HG03108 (cell line): ENCODE measurements around the gene DEAF1.

ENCODE experiments used
- ATAC-seq: cut with Tn5 transposase; IDR thresholded peaks from one replicate; pipeline ENCODE4 v1.9.1; 2021; ENCODE audit warnings: moderate library complexity; ENCODE audit not compliant: unreplicated experiment

The DEAF1 gene

DNA sequence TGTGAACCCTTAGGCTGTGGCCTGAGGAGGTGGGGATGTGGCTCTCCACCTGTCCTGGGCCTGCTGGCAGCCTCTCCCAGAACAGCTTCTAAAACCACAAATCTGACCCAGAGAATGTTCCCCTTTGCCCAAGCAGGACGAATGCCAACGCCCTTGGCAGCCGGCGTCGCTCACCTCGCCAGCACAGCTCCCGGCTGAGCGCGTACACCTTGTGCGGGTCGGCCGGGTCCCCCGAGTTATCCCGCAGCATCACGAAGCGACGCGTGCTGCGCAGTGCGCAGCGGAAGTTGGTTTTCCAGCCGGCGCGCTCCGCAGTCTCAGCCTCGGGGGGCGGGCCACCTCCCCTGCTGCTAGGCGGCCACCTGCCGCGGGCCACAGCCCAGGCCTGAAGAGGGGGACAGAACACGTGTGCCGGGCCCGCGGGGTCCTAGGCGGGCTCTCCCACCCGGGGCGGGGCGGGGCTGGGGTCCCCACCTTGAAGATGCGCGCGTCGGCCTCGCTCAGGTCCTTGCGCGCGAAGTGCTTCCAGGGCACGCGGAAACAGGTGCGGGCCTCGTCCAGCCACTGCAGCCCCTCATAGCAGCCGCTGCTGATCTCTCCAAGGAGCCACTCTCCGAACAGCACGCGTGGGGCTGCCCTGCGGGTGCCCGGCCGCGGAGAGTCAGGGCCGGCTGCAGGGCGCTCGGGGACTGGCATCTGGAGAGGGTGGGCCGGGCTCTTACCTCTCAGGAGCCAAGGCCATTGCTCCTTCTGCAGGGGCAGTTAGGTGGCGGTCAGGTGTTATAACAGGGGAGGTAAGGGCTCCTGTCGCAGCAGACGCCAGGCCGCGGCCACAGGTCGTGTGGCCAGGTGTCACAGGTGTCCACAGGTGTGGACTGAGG is 80.2 kb downstream of the DEAF1 start:
- no peak for ATAC-seq

DNA sequence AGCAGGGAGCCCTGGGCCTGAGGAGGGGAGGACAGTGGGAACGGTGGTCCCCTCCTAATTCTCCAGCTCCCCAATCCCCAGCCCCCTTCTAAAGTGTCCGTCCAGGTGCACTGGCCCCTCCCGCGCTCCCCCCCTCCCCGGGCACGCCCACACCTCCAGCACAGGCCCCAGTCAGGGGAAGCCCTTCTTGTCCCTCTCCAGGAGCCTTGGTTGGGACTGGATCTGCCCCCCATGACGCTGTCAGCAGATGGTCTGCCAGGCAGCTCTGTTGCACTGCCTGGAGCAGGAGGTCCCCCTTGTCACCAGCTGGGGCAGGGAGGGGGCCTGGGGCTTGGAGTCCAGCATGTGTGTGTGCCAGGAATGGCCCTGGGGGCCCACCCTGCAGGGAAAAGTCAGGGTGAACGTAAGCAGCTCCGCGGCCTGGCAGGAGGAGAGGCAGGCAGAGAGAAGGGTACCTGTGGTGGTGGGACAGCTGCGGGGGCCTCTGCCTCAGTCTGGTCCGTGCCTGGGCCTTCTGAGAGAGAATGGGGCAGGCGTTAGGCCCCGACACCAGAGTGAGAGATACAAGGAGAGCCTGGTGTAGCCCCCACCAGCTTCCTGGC is 80.9 kb downstream of the DEAF1 start:
- no peak for ATAC-seq

DNA sequence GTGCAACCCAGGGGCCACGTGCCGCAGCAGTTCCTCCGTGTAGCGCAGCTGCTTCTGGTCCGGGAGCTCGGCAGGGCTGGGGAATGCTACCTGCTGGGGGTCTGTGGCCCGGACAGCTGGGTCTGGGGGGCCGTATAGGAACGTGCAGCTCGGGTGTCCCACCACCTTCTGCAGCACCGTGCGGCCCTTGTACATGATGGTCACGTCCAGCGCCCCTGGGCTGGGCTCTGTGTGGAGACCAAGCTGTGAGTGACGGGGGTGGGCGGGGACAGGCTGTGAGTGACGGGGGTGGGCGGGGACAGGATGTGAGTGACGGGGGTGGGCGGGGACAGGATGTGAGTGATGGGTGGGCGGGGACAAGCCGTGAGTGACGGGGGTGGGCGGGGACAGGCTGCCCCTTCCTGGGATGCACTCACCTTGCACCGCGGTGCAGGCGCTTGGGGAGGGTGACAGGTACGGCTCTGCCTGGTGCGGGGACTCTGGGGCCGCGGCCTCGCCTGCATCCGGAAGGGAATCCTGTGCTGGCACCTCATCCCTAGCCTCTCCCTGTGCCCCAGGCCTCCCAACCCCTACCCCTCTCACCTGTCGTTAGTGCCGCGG is 81.6 kb downstream of the DEAF1 start:
- ATAC-seq: no peak

DNA sequence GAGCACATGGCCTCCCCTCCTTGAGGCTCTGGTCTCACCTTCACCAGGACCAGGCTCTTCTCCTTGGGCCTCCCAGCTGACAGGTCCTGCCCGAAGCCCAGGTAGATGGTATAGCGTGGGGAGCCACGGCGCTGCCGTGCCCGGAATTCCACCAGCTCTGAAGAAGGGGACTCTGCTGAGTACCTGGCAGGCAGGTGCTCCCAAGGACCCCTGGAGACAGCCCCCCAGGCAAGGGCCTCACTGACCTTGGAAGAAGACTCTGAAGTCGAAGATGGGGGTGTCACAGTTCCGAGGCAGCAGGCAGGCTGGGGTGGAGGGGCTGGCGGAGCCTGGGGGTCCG is 82.1 kb downstream of the DEAF1 start:
- no peak for ATAC-seq

DNA sequence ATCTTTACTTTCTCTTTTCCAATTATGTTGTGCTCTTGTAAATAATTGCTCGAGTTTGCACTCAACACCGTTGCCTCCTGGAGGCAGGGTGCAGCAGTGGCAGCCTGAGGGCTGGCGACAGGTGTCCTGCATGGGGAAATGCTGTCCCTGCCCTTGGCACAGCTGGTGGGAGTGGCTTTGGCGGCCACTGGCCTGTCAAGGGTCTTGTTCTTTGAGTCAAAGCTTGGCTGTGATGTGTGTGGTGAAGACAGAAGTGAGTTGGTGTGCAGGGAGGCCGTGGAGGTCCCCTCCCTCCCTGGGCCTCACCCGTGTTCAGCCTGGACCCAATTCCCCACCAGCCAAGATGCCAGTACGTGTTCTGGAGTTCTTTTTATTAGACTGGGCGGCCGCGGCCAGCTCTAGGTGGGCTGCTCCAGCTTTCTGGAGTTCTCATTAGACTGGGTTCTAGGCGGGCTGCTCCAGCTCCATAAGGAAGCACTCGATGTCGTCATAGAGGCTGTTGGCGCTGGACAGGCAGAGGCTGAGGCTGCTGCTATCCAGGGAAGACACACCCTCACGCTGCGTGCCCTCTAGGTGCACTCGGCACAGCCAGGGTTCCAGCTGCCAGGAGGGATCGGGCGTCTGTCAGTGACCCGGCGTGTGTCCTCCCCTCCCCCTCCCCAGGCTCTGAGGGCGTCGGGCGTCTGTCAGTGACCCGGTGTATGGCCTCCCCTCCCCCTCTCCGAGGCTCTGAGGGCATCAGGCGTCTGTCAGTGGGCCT is 82.6 kb downstream of the DEAF1 start:
- ATAC-seq: no peak

DNA sequence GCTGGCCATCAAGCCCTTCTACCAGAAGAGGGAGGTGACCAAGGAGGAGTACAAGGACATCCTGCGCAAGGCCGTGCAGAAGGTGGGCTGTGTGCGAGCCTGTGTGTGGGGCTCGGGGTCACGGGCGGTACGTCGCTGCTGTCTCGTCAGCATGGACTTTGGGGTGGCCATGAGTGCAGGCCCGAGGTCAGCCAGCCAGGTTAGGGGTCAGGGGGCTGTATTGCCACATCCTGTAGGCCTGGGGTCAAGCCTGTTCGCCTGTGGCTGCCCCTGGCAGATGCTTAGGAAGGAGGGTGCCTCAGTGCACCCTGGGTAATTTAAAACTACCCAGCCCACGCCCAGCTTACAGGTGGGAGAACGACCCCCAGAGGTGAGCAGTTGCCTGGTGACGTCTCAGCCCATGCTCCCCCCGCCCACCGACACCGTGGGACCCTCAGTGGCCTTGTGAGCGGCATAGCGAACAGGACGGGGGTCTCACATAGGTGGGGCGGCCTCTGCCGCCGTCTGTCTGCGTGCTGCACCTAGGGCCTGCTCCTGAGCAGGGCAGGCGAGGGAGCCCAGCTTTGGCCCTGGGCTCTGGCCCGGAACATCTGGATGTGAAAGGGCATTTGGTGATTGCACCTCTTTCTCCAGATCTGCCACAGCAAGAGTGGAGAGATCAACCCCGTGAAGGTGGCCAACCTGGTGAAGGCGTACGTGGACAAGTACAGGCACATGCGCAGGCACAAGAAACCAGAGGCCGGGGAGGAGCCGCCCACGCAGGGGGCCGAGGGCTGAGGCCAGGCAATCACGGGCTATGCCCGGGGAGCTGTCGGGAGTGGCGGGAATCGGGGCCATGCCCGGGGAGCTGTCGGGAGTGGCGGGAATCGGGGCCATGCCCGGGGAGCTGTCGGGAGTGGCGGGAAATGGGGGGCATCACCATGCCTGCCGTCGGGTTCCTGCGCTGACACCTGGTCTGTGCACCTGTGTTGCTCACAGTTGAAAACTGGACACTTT is 83.7 kb downstream of the DEAF1 start:
- no peak for ATAC-seq

DNA sequence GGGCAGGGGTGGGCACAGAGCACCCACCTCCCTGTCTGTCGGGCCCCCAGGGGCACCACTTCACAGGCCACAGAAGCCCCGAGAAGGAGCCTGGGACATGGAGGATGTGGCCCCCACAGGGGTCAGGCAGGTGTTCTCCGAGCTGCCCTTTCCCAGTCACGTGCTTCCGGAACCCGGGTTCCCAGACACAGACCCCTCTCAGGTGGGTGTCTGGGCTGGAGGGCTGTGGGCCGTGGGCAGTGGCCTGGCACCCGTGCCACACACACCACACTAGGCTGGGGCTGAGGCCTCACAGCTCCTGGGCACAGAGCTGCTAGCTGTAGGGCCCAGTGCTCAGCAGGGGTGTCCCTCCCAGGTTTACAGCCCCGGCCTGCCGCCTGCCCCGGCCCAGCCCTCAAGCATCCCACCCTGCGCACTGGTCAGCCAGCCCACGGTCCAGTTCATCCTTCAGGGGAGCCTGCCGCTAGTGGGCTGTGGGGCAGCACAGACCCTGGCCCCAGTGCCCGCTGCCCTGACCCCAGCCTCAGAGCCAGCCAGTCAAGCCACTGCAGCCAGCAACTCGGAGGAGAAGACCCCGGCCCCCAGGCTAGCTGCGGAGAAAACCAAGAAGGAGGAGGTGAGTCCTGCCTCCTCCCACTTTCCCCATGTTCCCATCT is 84.7 kb downstream of the DEAF1 start:
- no peak for ATAC-seq

DNA sequence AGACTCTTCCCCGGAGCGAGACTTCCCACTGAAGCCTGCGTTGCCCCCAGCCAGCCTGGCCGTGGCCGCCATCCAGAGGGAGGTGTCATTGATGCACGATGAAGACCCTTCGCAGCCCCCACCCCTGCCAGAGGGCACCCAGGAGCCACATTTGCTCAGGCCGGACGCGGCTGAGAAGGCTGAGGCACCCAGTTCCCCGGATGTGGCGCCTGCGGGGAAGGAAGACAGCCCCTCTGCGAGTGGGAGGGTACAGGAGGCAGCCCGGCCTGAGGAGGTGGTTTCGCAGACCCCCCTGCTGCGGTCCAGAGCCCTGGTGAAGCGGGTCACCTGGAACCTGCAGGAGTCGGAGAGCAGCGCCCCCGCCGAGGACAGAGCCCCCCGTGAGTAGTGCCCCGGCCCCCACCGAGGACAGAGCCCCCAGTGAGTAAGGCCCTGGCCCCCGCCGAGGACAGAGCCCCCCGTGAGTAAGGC is 85.6 kb downstream of the DEAF1 start:
- ATAC-seq: no peak

DNA sequence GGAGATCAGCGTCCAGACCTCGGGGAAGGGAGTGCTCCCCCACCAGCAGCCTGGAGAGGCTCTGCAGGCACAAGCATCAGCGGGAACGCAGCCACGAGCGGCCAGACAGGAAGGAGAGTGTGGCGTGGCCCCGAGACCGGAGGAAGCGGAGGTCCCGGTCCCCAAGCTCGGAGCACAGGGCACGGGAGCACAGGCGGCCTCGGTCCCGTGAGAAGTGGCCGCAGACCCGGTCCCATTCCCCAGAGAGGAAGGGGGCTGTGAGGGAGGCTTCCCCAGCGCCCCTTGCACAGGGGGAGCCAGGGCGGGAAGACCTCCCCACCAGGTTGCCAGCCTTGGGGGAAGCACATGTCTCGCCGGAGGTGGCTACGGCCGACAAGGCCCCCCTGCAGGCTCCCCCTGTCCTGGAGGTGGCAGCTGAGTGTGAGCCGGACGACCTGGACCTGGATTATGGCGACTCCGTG is 86.2 kb downstream of the DEAF1 start:
- ATAC-seq: no peak

DNA sequence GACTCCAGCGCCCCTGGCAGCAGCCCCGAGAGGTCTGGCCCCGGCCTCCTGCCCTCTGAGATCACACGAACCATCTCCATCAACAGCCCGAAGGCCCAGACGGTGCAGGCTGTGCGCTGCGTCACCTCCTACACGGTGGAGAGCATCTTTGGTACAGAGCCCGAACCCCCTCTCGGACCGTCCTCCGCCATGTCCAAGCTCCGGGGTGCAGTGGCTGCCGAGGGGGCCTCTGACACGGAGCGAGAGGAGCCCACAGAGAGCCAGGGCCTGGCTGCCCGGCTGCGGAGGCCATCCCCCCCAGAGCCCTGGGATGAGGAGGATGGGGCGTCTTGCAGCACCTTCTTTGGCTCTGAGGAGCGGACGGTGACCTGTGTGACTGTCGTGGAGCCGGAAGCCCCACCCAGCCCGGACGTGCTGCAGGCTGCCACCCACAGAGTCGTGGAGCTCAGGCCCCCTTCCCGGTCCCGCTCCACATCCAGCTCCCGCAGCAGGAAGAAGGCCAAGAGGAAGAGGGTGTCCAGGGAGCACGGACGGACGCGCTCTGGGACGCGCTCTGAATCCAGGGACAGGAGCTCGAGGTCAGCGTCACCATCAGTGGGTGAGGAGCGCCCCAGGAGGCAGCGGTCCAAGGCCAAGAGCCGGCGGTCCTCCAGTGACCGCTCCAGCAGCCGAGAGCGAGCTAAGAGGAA is 86.9 kb downstream of the DEAF1 start:
- ATAC-seq: no peak

DNA sequence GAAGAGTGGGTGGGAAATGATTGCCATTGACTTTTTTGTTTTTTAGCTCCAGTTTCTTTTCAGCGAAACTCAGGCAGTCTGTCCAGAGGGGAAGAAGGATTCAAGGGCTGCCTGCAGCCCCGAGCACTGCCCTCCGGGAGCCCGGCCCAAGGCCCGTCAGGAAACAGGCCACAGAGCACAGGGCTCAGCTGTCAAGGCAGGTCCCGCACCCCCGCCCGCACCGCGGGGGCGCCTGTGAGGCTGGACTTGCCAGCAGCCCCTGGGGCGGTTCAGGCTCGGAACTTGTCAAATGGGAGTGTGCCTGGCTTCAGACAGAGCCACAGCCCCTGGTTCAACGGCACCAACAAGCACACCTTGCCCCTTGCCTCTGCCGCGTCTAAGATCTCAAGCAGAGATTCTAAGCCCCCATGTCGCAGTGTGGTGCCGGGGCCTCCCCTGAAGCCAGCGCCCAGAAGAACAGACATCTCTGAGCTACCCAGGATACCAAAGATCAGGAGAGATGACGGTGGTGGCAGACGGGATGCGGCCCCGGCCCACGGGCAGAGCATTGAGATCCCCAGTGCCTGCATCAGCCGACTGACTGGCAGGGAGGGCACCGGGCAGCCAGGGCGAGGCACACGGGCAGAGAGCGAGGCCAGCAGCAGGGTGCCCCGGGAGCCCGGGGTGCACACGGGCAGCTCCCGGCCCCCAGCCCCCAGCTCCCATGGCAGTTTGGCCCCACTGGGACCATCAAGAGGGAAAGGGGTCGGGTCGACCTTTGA is 87.8 kb downstream of the DEAF1 start:
- ATAC-seq: no peak

DNA sequence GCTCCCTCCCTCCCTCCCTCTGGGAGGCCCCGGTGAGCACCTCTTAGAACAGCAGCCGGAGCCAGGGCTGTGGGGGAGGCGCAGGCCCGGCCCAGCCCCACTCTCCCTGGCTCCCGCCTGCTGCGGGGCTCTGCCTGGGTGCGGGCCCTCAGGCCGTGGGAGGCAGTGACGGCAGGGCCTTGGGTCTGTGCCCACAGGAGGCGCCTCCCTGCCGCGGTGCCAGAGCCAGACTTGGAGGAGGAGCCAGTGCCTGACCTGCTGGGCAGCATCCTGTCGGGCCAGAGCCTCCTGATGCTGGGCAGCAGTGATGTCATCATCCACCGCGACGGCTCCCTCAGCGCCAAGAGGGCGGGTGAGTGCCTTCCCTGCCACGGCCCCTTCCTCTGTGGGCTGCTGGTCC is 88.8 kb downstream of the DEAF1 start:
- no peak for ATAC-seq

DNA sequence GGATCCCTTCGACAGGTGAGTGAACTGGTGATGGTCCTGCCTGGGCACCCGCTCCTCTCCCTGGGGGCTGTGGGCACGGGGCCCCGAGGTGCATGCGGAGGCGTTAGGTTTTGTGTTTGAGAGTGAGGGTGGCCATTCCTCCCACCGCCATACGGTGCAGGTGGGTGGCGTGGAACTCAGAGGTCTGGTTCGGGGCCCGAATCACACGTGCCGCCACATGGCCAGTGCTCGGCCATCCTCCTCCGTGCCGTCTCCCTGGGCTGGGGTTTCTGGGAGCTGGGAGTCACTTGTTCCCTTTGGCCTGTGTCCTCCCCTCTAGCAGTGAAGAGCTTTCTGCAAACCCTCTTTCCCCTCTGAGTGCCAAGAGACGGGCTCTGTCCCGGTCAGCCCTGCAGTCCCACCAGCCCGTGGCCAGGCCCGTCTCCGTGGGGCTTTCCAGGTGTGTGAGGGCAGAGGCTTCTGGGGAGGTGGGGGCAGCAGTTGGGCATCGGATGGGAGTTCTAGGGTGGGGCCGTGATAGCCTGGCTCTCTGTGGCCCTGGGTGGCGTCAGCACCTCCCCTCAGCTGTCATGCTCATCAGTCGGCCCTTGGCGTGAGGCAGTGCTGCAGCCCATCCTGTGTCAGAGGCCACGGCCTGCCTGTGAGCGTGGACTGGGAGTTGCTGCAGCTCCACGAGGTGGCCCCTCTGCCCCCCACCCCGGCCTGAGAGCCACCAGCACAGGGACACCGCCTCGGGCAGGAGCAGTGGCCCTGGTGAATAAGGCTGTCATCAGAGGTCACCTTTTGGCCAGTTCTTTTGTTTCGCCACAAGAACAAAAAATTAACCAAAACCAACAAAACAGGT is 89.5 kb downstream of the DEAF1 start:
- no peak for ATAC-seq

DNA sequence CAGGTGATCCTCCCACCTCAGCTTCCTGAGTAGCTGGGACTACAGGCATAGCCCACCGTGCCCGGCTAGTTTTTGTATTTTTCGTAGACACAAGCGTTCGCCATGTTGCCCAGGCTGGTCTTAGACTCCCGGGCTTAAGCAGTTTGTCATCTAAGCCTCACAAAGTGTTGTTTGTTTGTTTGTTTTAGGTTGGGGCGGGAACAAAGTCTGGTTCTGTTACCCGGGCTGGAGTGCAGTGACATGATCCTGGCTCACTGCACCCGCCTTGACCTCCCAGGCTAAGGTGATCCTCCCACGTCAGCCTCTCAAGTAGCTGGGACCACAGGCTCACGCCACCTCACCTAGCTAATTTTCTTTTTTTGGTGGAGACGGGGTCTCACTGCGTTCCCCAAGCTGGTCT is 91.9 kb downstream of the DEAF1 start:
- ATAC-seq: no peak

DNA sequence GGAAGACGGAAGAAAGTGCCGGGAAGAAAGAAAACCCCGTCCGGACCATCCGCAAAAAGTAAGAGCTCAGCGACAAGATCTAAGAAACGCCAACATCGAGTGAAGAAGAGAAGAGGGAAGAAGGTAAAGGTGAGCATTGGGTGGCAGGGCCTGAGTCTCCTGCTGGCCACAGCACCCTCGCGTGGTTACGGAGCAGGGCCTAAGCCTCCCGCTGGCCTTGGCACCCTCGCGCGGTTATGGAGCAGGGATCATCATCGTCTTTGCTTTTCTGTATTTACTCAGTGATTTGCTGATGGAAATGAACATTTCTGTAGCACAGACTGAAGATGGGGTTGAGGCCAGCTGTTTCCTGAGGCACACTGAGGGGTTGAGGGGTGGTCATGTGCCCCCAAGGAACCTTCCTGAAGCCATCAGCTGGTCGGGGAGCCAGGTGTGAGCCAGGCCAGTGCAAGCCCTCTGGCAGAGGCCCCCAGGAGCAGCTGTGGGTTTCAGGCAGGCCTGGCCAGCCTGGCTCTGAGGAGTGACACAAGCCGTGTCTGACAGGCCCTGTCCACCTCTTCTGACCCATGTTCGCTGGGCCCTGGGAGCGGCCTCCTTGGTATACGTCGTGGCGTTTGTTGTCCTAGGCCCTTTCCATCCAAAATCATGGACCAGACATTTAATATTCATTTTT is 93.3 kb downstream of the DEAF1 start:
- ATAC-seq: no peak

DNA sequence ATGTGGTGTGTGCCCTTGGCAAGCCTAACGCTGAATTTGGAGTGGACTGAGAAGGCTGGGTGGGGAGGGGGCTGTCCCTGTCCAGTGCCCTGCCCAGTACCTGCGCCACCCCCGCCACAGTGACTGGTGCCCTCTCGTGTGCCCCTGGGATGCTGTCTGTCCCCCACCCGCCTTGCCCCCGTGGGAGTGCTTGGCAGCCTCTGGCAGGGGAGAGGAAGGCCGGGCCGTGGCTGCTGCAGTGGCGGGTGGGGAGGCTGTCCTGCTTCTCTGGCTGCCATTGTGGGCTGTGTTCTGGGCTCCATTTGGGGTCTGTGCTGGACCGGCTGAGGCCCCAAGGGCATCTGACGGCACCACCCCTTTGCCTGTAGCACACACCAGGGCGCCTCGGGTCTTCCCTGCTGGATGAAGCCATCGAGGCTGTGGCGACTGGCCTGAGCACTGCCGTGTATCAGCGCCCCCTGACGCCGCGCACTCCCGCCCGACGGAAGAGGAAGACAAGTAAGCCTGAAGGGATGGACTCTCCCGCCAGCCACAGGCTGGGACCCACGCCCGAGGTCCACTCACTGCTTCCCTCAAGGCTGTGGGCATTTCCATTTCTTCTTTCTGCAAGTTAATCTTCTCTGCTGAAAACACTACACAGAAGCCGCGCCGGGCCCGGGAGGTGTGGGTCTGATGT is 96.9 kb downstream of the DEAF1 start:
- ATAC-seq: no peak
